WTC11 (cell line): ENCODE measurements around the gene OTUD1. TPM values are rescaled to one million over a fixed set of nuclear protein-coding genes. Genes with fewer than 3 reads are reported as not detected.

Experiments used
- ATAC-seq: fragments of 200-7000 bp; cut with Tn5 transposase; 2 replicates; pipeline ENCODE4 v1.10.0; 2021; ENCODE audit warnings: mild to moderate bottlenecking, moderate library complexity
- CTCF ChIA-PET: fragments of 300-600 bp; sonication (Branson Sonifier 250); formaldehyde crosslinking; loops from one replicate; lab custom pipeline; 2021; ENCODE audit warnings: antibody characterized with exemption; lab: Charles Lee
- POLR2A ChIA-PET: fragments of 350-600 bp; sonication (Branson Sonifier 250); formaldehyde crosslinking; loops from one replicate; lab custom pipeline; 2021; ENCODE audit warnings: antibody characterized with exemption; lab: Charles Lee
- DNase-seq: peaks from one replicate; pipeline ENCODE4 v3.0.0; 2021; ENCODE audit warnings: low spot score
- H3K27ac Mint-ChIP-seq: 2 replicates; pipeline ENCODE4 v1.8.0; 2021; ENCODE audit warnings: mixed read lengths
- H3K27me3 Mint-ChIP-seq: 2 replicates; pipeline ENCODE4 v1.8.0; 2021; ENCODE audit warnings: low read depth, mild to moderate bottlenecking, moderate library complexity, mixed read lengths
- H3K36me3 Mint-ChIP-seq: 2 replicates; pipeline ENCODE4 v1.8.0; 2021; ENCODE audit warnings: mixed read lengths
- H3K4me1 Mint-ChIP-seq: 2 replicates; pipeline ENCODE4 v1.8.0; 2022; ENCODE audit warnings: mixed read lengths
- H3K4me3 Mint-ChIP-seq: 2 replicates; pipeline ENCODE4 v1.8.0; 2021; ENCODE audit warnings: mild to moderate bottlenecking, moderate library complexity, mixed read lengths
- H3K9me3 Mint-ChIP-seq: 2 replicates; pipeline ENCODE4 v1.8.0; 2021; ENCODE audit warnings: mixed read lengths
- ATF1 ChIP-seq: sonication (generic); formaldehyde crosslinking; IDR thresholded peaks from 2 replicates; pipeline ENCODE4 v1.8.1; 2023; ENCODE audit warnings: mild to moderate bottlenecking, moderate library complexity, missing genetic modification reagents
- CBFB ChIP-seq: sonication (generic); formaldehyde crosslinking; IDR thresholded peaks from 2 replicates; pipeline ENCODE4 v1.8.1; 2022; ENCODE audit warnings: mild to moderate bottlenecking, low read depth, missing genetic modification reagents
- E2F1 ChIP-seq: sonication (generic); formaldehyde crosslinking; IDR thresholded peaks from 2 replicates; pipeline ENCODE4 v1.8.0; 2022; ENCODE audit warnings: mild to moderate bottlenecking, missing genetic modification reagents
- ERG ChIP-seq: fragments of 250-450 bp; sonication (Bioruptor Pico); IDR thresholded peaks from 2 replicates; pipeline ENCODE4 v1.8.0; 2021; ENCODE audit warnings: mild to moderate bottlenecking
- FOXK1 ChIP-seq: sonication (generic); formaldehyde crosslinking; IDR thresholded peaks from 2 replicates; pipeline ENCODE4 v1.8.0; 2022; ENCODE audit warnings: mild to moderate bottlenecking, moderate library complexity, missing genetic modification reagents
- GTF2I ChIP-seq: fragments of 250-450 bp; sonication (Bioruptor Pico); conservative IDR thresholded peaks from 2 replicates; pipeline ENCODE4 v1.4.0; 2021; ENCODE audit warnings: mild to moderate bottlenecking
- IRF1 ChIP-seq: sonication (generic); formaldehyde crosslinking; IDR thresholded peaks from 2 replicates; pipeline ENCODE4 v1.8.0; 2023; ENCODE audit warnings: missing genetic modification reagents
- JUN ChIP-seq: sonication (generic); formaldehyde crosslinking; IDR thresholded peaks from 2 replicates; pipeline ENCODE4 v1.8.0; 2023; ENCODE audit warnings: mild to moderate bottlenecking, missing genetic modification reagents
- KAT7 ChIP-seq: sonication (generic); formaldehyde crosslinking; IDR thresholded peaks from 2 replicates; pipeline ENCODE4 v1.8.1; 2023; ENCODE audit warnings: missing genetic modification reagents, mild to moderate bottlenecking, borderline replicate concordance
- MXD4 ChIP-seq: fragments of 250-450 bp; sonication (Bioruptor Pico); IDR thresholded peaks from 2 replicates; pipeline ENCODE4 v1.8.0; 2021; ENCODE audit warnings: mild to moderate bottlenecking, moderate library complexity, borderline replicate concordance
- NFATC4 ChIP-seq: fragments of 250-450 bp; sonication (Bioruptor Pico); IDR thresholded peaks from 2 replicates; pipeline ENCODE4 v1.9.0; 2021; ENCODE audit warnings: mild to moderate bottlenecking
- RORB ChIP-seq: fragments of 250-450 bp; sonication (Bioruptor Pico); IDR thresholded peaks from 2 replicates; pipeline ENCODE4 v1.9.0; 2021; ENCODE audit warnings: mild to moderate bottlenecking
- SOX15 ChIP-seq: fragments of 250-450 bp; sonication (Bioruptor Pico); IDR thresholded peaks from 2 replicates; pipeline ENCODE4 v1.9.0; 2021; ENCODE audit warnings: mild to moderate bottlenecking
- TEAD4 ChIP-seq: sonication (generic); formaldehyde crosslinking; IDR thresholded peaks from 2 replicates; pipeline ENCODE4 v1.8.0; 2022; ENCODE audit warnings: mild to moderate bottlenecking, missing genetic modification reagents
- ZBTB43 ChIP-seq: sonication (generic); formaldehyde crosslinking; IDR thresholded peaks from 2 replicates; pipeline ENCODE4 v1.8.1; 2023; ENCODE audit warnings: mild to moderate bottlenecking, missing genetic modification reagents
- ZNF121 ChIP-seq: sonication (generic); formaldehyde crosslinking; IDR thresholded peaks from 2 replicates; pipeline ENCODE4 v1.8.0; 2023; ENCODE audit warnings: missing genetic modification reagents
- ZNF138 ChIP-seq: sonication (generic); formaldehyde crosslinking; conservative IDR thresholded peaks from 2 replicates; pipeline ENCODE4 v1.8.1; 2022; ENCODE audit warnings: mild to moderate bottlenecking, moderate library complexity, missing genetic modification reagents
- ZNF281 ChIP-seq: sonication (generic); formaldehyde crosslinking; IDR thresholded peaks from 2 replicates; pipeline ENCODE4 v1.8.0; 2023; ENCODE audit warnings: mild to moderate bottlenecking, missing genetic modification reagents
- ZNF317 ChIP-seq: sonication (generic); formaldehyde crosslinking; IDR thresholded peaks from 2 replicates; pipeline ENCODE4 v1.8.1; 2023; ENCODE audit warnings: low read depth, mild to moderate bottlenecking, moderate library complexity, missing genetic modification reagents, borderline replicate concordance
- ZNF423 ChIP-seq: fragments of 250-450 bp; sonication (Bioruptor Pico); IDR thresholded peaks from 2 replicates; pipeline ENCODE4 v2.1.2; 2022; ENCODE audit warnings: mild to moderate bottlenecking, moderate library complexity
- total RNA-seq: library from RNA; stranded (reverse); gene quantifications from 3 replicates; pipeline ENCODE4 v1.2.3, GENCODE V29; 2021
- TF ChIP-seq, protein P1 (sequence below): sonication (generic); formaldehyde crosslinking; conservative IDR thresholded peaks from 2 replicates; pipeline ENCODE4 v1.8.1; 2022; ENCODE audit warnings: mild to moderate bottlenecking, missing genetic modification reagents
- TF ChIP-seq, protein P2 (sequence below): sonication (generic); formaldehyde crosslinking; IDR thresholded peaks from 2 replicates; pipeline ENCODE4 v1.8.1; 2023; ENCODE audit warnings: mild to moderate bottlenecking, moderate library complexity, missing genetic modification reagents
- TF ChIP-seq, protein P3 (sequence below): fragments of 250-450 bp; sonication (Bioruptor Pico); IDR thresholded peaks from 2 replicates; pipeline ENCODE4 v2.1.2; 2022; ENCODE audit warnings: mild to moderate bottlenecking, moderate library complexity

OTUD1 gene
- total RNA-seq, 1 experiment from 2014 or later, result 9.0 TPM

DNA sequence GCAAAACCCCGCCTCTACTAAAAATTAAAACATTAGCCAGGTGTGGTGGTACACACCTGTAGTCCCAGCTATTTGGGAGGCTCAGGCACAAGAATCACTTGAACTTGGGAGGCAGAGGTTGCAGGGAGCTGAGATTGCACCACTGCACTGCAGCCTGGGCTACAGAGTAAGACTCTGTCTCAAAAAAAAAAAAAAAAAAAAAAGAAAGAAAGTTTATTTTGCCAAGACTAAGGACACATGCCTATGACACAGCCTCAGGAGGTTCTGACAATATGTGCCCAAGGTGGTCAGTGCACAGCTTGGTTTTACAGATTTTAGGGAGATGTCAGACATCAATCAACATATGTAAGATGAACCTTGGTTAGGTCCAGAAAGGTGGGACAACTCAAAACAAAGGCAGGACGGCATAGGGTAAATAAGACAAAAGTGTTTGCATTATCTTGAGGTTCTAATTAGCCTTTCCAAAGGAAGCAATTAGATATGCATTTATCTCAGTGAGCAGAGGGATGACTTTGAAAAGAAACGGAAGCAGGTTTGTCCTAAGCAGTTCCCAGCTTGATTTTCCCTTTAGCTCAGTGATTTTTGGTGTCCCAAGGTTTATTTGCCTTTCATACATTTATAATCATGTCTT is 20.7 kb upstream of the OTUD1 start (continued):
- TF ChIP-seq KAT7 (CRISPR knock-in tag) (no peak), GTF2I (CRISPR knock-in tag) (no peak), E2F1 (CRISPR knock-in tag) (no peak), MXD4 (CRISPR knock-in tag) (no peak), RORB (no peak), SOX15 (CRISPR knock-in tag) (no peak)
- TF ChIP-seq, protein P1, sequence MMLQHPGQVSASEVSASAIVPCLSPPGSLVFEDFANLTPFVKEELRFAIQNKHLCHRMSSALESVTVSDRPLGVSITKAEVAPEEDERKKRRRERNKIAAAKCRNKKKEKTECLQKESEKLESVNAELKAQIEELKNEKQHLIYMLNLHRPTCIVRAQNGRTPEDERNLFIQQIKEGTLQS (CRISPR knock-in tag), result no peak

DNA sequence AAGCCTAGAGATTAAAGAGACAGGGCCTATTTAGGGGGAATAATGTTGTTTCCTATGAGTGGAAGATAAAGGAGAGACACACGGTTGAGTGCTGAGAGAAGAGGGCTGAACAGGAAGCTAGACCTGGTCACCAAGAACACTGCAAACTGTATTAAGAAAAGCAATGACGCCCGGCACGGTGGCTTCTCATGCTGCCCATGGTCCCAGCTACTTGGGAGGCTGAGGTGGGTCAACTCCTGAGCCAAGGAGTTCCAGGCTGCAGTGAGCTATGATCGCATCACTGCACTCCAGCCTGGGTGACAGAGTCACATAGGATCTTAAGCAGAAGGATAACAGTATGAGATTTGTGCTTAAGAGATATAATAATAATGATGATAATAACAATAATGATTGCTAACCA is 19.7 kb upstream of the OTUD1 start:
- ChIA-PET POLR2A (no interaction called here), CTCF (no interaction called here)
- H3K36me3 Mint-ChIP-seq, result no peaks in the 10 kb centered on the region
- H3K4me3 Mint-ChIP-seq, result no peak overlapping the region
- no peaks in the 10 kb centered on the region for H3K27me3 Mint-ChIP-seq
- TF ChIP-seq ERG (CRISPR knock-in tag) (no peak), FOXK1 (no peak), ZNF138 (CRISPR knock-in tag) (no peak), IRF1 (CRISPR knock-in tag) (no peak), ZNF317 (no peak), ZNF423 (no peak), CBFB (CRISPR knock-in tag) (no peak), ATF1 (CRISPR knock-in tag) (no peak), ZNF121 (CRISPR knock-in tag) (no peak), JUN (CRISPR knock-in tag) (no peak), TEAD4 (CRISPR knock-in tag) (no peak), ZNF281 (CRISPR knock-in tag) (no peak), ZBTB43 (no peak), NFATC4 (no peak)
- TF ChIP-seq, protein P2, sequence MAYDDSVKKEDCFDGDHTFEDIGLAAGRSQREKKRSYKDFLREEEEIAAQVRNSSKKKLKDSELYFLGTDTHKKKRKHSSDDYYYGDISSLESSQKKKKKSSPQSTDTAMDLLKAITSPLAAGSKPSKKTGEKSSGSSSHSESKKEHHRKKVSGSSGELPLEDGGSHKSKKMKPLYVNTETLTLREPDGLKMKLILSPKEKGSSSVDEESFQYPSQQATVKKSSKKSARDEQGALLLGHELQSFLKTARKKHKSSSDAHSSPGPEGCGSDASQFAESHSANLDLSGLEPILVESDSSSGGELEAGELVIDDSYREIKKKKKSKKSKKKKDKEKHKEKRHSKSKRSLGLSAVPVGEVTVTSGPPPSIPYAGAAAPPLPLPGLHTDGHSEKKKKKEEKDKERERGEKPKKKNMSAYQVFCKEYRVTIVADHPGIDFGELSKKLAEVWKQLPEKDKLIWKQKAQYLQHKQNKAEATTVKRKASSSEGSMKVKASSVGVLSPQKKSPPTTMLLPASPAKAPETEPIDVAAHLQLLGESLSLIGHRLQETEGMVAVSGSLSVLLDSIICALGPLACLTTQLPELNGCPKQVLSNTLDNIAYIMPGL, result no peak
- TF ChIP-seq, protein P3, sequence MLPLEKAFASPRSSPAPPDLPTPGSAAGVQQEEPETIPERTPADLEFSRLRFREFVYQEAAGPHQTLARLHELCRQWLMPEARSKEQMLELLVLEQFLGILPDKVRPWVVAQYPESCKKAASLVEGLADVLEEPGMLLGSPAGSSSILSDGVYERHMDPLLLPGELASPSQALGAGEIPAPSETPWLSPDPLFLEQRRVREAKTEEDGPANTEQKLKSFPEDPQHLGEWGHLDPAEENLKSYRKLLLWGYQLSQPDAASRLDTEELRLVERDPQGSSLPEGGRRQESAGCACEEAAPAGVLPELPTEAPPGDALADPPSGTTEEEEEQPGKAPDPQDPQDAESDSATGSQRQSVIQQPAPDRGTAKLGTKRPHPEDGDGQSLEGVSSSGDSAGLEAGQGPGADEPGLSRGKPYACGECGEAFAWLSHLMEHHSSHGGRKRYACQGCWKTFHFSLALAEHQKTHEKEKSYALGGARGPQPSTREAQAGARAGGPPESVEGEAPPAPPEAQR (CRISPR knock-in tag), result no peak
- ATAC-seq (no peak), DNase-seq (no peak)
- no peaks in the 10 kb centered on the region; the same call in 1 of the 2 replicates for H3K9me3 Mint-ChIP-seq
- H3K27ac Mint-ChIP-seq, result peak overlapping the region; percentile 95
- H3K4me1 Mint-ChIP-seq, result peaks cover 39% of the 10 kb centered on the region
